Stimulated activated CD4-positive, alpha-beta T cell treated with anti-CD3 and anti-CD28 coated beads, Interleukin-2, amount 100 ng/mL, for 24 hours (primary cell): ENCODE data around the gene TMEM203.

Experiments
- DNase-seq, 2 donors: peaks; one replicate each; pipeline ENCODE4 v3.0.0-alpha.2; 2020

Gene TMEM203

GRCh38 chr9:137176302-137177182 lies 28.9 kb downstream of the TMEM203 start:
- peak in 1 of 2 donors; percentile 36 for DNase-seq

GRCh38 chr9:137175345-137175961 lies 30.0 kb downstream of the TMEM203 start:
- no peak for DNase-seq

DNA sequence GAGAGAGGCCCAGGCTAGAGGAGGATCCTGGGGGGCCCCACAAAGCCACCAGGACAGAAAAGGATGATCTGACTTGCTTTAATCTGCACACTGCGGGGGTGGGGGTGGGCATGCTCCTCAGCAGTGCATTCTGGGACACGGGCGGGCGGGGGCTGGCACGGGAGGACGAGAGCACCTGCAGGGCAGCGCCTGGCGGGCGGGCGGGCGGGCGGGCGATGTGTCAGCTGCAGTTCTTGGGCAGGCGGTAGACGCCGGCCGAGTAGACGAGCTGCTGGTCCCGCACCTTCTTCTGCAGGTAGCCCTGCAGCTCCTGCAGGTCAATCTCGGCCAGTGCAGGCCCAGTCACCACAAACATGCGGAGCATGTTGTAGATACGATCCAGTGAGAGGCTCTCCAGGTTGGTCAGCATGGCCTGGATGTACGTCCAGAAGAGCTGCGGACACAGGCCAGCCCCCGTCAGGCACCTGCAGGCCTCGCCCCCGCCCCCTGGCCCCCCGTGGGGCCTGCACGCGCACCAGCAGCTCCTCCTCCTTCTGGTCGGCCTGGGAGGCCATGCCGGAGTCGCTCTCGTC lies 30.6 kb downstream of the TMEM203 start:
- DNase-seq: no peak

DNA sequence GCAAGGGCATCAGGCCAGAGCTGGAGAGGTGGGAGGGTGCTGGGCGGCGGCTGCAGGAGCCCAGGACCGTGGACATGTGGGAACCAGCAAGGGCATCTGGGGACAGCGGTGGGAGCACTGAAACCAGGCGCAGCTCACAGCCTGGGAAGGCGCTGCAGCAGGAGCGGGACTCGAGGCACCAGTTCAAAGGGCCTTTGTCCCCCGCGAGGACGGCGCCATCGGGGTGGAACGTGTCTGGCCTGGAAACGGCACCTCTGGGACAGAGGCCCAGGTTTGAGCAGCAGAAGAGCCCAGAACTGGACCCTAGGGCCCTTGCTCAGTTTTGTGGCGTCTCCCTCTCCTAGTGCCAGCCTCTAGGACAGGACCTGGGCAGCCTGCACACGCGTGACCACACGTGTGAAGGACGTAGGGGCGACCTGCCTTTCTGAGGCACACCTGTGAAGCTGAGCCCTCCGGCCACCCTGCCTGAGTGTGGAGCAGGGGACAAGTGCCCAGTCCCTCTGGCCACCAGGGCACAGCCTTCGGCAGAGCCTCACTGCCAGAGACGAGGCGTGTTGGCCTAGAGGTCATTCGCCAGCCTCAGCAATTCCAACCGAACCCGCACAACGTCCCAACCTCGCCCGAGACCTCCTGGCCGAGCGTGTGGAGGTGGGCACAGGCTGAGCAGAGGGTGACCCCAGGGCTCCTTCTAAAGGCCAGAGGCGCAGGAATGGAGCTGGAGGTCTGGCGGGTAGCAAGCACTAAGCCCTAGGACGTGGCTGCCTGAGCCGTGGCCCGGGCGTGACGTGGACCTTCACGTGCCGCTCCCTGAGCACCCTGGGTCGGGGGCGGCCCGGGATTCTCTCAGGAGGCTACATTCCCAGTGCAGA lies 31.4 kb downstream of the TMEM203 start:
- no peak for DNase-seq

DNA sequence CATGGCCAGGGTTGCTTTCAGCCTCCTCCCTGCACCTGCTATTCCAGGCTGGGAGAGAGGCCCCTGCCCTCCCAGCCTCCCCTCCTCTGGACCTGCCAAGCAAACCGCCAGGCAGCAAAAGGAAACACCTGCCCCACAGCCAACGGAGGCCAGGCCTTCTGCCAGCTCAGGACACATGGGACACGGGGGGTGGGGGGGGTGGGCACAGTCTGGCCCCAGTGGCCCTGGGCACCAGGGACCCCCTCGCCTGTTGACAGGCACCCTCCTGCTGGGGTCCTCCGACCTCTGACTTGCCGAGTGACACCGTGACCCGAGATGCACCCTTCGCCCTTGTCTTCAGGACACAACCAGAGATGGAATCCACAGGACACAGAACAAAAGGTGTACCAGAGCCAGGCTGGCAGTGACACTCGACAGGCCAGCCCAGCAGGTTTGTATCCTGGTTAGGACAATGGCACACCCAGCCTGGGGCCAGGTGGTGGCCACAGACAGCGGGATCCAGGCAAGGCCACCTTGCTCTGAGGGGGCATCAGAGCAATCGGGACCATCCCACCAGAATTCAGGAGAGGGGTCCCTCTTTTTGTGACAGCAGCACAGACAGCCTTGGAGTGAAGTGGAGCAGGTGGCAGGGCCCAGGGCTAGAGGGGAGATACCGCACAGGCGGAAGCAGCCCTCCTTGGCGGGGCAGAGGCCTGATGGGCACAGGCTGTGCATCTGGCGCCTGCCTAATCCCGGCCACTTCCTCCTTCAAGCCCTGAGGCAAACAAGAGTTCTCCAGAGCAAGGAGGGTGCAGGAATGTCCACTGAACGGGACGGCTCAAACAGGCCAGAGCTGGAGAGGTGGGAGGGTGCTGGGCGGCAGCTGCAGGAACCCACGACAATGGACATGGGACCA lies 32.3 kb downstream of the TMEM203 start:
- DNase-seq: no peak

DNA sequence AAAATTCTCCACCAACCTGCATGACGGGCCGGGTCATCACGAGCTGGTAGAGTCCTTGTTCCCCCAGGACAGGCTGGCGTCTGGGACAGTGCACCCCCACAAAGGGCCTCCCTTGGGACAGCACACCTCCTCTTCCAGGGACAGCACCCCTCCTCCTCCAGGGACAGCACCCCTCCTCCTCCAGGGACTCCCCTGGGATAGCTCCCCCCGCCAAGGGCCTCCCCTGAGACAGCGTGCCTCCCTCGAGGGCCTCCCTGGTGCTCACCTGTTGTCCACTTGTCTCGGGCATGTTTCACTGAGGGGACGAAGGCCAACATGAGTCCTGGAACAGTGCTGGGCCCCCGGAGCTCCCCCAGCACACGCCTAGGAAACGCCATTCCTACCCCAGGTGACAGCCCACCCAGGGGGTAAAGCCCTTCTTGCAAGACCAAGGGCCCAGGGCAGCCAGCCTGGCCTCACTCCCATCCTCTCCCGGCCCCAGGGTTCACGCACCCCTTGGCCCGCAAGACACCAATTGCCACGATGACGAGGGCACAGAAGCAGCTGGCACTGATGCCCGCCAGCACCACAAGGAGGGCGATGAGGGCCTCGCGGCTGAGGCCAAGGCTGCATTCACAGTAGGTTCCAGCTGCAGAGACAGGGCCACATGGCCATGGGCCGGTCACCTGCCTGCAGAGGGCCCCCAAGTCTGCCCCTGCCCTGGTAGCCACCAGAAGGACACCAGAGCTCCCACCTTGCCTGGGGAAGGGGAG lies 34.1 kb downstream of the TMEM203 start:
- no peak for DNase-seq

DNA sequence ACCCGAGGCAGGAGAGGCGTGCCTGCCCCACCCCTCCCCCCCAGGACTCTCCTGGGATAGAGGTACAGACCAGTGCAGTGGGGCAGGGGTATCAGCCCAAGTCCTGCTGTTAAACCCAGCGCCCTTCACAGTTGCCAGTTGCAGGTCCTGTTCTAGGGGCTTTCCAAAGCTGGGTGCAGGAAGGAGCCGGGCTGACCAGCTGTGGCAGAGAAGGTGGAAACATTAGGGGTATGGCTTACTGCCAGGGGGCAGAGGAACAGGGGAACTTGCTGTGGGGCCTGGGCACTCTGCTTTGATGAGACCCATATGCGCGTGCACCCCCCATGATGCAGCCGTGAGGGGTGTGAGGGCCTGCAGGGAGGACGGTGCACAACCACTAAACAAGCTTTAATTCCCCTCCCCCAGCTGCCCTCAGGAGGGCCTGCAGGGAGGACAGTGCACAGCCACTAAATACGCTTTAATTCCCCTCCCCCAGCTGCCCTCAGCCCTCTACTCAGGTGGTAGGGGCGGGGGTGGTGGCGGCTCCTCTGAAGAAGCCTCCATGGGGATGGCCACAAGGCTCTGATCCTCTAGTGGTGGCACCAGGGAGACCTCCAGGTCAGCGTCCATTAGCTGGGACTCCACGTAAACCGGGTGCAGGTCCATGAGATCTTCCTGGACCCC lies 34.8 kb downstream of the TMEM203 start:
- no peak for DNase-seq

DNA sequence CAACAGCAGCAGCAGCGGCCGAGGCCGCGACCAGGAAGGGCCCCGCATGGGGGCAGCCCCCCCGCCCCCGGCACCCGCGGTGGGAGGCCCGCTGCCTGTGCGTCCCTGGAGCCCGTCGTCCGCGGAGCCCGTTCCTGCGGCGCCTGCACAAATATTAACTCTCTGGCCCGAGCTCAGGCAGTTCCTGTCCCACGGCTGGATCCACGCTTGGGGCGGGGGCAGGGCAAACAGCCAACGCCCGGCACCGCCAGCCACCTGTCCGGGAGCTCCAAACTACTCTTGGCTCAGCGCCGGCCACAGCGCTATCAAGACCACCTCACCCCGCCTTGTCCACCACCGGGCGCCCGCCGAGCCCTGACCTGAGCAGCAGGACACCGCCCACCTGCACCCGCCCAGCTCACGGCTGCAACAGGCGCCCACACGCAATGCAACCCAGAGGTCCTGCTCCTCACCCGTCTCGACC lies 35.5 kb downstream of the TMEM203 start, which contains the start of gene LRRC26:
TSS of gene LRRC26 (minus strand) at position 156 of the 463 bp plus-strand sequence. CDS start at position 48, 108 bp downstream.
- no peak for DNase-seq

GRCh38 chr9:137168904-137169856 lies 36.3 kb downstream of the TMEM203 start:
- DNase-seq: peak in 1 of 2 donors; percentile 41

DNA sequence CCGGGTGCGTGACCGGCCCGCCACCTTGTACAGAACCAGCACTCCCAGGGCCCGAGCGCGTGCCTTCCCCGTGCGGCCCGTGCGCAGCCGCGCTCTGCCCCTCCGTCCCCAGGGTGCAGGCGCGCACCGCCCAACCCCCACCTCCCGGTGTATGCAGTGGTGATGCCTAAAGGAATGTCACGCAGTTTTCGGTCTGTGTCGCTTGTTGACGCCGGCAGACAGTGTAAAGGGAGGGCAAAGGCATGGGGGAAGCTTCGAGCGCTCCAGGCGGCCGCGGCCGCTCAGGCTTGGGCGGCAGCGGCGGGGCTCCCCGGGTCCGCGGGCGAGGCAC lies 36.9 kb downstream of the TMEM203 start:
- DNase-seq: no peak

- no peak for DNase-seq
Measured at GRCh38 chr9:137167747-137168572, 37.5 kb downstream of the TMEM203 start.

DNA sequence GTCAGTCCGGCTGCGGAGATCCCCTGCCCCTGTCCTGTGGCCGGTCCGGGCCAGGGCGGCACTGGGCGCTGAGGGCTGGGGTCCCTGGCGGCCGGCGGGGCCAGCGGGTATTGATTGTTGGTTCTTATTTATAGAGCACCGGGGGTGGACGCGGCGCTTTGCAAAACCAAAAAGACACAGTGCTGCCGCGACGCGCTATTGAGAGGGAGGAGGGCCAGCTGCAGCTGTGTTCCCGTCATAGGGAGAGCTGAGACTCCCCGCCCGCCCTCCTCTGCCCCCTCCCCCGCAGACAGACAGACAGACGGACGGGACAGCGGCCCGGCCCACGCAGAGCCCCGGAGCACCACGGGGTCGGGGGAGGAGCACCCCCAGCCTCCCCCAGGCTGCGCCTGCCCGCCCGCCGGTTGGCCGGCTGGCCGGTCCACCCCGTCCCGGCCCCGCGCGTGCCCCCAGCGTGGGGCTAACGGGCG lies 38.1 kb downstream of the TMEM203 start:
- no peak for DNase-seq

GRCh38 chr9:137166380-137167229 lies 38.8 kb downstream of the TMEM203 start:
- no peak for DNase-seq

DNA sequence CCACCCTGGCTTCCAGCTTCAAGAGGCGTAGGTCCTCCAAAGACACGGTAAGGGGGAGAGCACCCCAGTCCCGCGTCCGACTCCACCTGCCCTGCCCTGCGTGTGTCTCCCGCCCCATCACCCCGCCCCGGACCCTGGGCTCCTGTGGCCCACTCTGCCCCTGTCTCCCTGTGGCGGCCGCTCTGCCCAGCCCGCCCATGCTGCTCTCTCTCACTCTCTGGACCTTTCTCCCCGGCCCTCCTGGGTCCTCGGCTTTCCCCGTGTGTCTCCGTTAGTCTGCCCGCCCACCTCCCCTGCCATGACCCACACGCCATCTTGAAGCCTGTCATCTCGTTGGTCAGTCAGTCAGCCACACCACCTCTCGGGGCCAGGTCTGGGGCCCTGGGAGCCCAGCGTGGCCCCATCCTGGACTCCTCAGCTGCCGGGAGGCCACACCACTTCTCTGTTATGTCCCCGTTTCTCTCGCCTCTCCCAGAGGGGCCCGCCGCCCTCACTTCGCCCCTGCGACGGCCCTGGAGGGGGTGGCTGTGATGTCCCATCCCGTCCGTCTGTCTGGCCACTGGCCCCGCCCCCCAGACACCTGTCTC lies 40.1 kb downstream of the TMEM203 start:
- no peak for DNase-seq

DNA sequence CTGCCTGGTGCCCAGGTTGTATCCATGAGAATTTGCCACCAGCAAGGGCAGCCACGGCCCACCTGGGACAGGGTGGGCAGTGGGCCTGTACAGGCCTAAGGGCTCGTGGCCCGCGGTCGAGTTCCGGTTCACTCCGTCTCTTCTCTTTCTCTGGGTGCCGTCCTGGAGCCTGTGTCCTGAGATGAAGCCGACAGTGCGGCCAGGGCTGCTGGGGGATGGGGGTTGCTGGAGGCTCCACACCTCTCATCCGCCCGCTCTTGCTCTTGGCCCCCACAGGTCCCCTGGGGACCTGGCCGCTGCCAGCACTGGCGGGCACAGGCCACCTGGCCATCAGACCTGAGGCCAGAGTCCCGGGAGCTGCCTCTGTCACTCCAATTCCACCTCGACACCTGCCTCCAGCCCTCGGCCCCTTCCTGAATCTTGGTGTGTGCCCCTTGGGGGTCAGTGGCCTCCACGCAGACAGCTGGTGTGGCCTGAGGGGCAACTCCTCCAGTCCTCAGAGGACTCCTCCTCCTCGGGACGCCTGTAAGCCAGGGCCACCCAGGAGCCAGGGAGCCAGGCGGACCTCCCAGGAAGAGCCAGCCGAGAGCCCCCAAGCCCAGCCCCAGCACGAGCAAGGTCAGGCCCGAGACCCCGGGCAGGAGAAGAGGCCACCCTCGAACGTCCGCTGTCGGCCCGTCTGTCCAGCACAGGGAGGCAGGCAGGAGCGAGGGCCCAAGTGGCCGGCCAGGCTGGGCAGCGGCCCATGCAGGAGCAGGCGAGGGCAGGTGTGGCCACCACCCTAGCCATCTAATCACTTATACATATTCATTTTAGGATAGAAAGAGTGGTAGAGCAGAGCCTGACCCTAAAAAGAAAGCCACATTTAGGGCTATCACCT lies 40.8 kb downstream of the TMEM203 start:
- no peak for DNase-seq

GRCh38 chr9:137163805-137164204 lies 41.6 kb downstream of the TMEM203 start:
- DNase-seq: no peak
